IMR-90 (cell line): Measurements from ENCODE around the gene FRY. TPM values are rescaled to one million over a fixed set of nuclear protein-coding genes. Genes with fewer than 3 reads are reported as not detected.

ENCODE experiments used
- ATAC-seq: fragments of 200-7000 bp; cut with Tn5 transposase; 2 replicates; pipeline ENCODE4 v1.9.1; 2020; ENCODE audit warnings: low read depth, mild to moderate bottlenecking, moderate library complexity
- BruUV-seq: library from RNA; stranded (reverse); fragments of 400-500 nt; replicated peaks from 2 replicates; lab custom pipeline; 2021; lab: Mats Ljungman, UMichigan
- CTCF ChIA-PET: fragments of 300-600 bp; formaldehyde crosslinking; extraction: SDS; loops from one replicate; lab custom pipeline; 2021; ENCODE audit warnings: antibody characterized with exemption; lab: Yijun Ruan, JAX
- POLR2A ChIA-PET: fragments of 300-600 bp; sonication (Branson Sonifier 250); formaldehyde crosslinking; loops from one replicate; lab custom pipeline; 2022; ENCODE audit warnings: antibody characterized with exemption; ENCODE audit not compliant: unreplicated experiment; lab: Charles Lee
- DNase-seq: peaks from one replicate; pipeline ENCODE4 v3.0.0; 2013
- H2AFZ ChIP-seq: replicated peaks from 2 replicates; pipeline ENCODE3; 2013; ENCODE audit warnings: low read length, mild to moderate bottlenecking; ENCODE audit not compliant: poor library complexity
- H2AK5ac ChIP-seq: 2 replicates; pipeline ENCODE4 v1.6.1; 2013; ENCODE audit warnings: low read depth, low read length, inconsistent platforms
- H2AK9ac ChIP-seq: replicated peaks from 2 replicates; pipeline ENCODE3; 2013; ENCODE audit warnings: mild to moderate bottlenecking, low read depth, low read length, moderate library complexity; ENCODE audit not compliant: poor library complexity
- H2BK120ac ChIP-seq: 2 replicates; pipeline ENCODE4 v1.6.1; 2013; ENCODE audit warnings: low read depth, low read length, inconsistent platforms
- H2BK15ac ChIP-seq: 3 replicates; pipeline ENCODE4 v1.6.1; 2013; ENCODE audit warnings: low read depth, low read length, inconsistent platforms
- H2BK20ac ChIP-seq: 2 replicates; pipeline ENCODE4 v1.6.1; 2013; ENCODE audit warnings: low read depth, mild to moderate bottlenecking, inconsistent platforms, low read length, moderate library complexity
- H2BK5ac ChIP-seq: 2 replicates; pipeline ENCODE4 v1.6.1; 2013; ENCODE audit warnings: mild to moderate bottlenecking, low read depth, low read length, inconsistent platforms; ENCODE audit not compliant: poor library complexity, severe bottlenecking
- H3K14ac ChIP-seq: replicated peaks from 2 replicates; pipeline ENCODE4 v1.6.1; 2013; ENCODE audit warnings: low read depth, low read length, inconsistent platforms
- H3K18ac ChIP-seq: 2 replicates; pipeline ENCODE4 v1.6.1; 2013; ENCODE audit warnings: low read depth, low read length, control low read depth
- H3K23ac ChIP-seq: 2 replicates; pipeline ENCODE4 v1.6.1; 2013; ENCODE audit warnings: low read depth, low read length, inconsistent platforms
- H3K27ac ChIP-seq: 2 replicates; pipeline ENCODE4 v1.5.1; 2013; ENCODE audit warnings: mild to moderate bottlenecking, control low read depth, low read length; ENCODE audit not compliant: insufficient read depth
- H3K27me3 ChIP-seq: 2 replicates; pipeline ENCODE4 v1.6.1; 2013; ENCODE audit warnings: low read length; ENCODE audit not compliant: control insufficient read depth, insufficient read depth
- H3K36me3 ChIP-seq: 2 replicates; pipeline ENCODE4 v1.6.1; 2013; ENCODE audit warnings: low read length, mixed read lengths; ENCODE audit not compliant: control insufficient read depth, insufficient read depth
- H3K4ac ChIP-seq: 2 replicates; pipeline ENCODE4 v1.6.1; 2013; ENCODE audit warnings: low read depth, low read length, inconsistent platforms
- H3K4me1 ChIP-seq: 2 replicates; pipeline ENCODE4 v1.6.1; 2013; ENCODE audit warnings: low read length, mixed read lengths; ENCODE audit not compliant: control insufficient read depth, insufficient read depth
- H3K4me2 ChIP-seq: 2 replicates; pipeline ENCODE4 v1.6.1; 2013; ENCODE audit warnings: low read depth, mild to moderate bottlenecking, control low read depth, low read length, moderate library complexity
- H3K4me3 ChIP-seq: 2 replicates; pipeline ENCODE4 v1.5.1; 2013; ENCODE audit warnings: low read depth, mild to moderate bottlenecking, control low read depth, low read length, moderate library complexity; ENCODE audit not compliant: insufficient read depth
- H3K56ac ChIP-seq: 2 replicates; pipeline ENCODE4 v1.6.1; 2013; ENCODE audit warnings: low read length, inconsistent platforms; ENCODE audit not compliant: insufficient read depth; ENCODE audit errors: extremely low read depth
- H3K79me1 ChIP-seq, 2 experiments: 2 replicates each; pipeline ENCODE4 v1.6.1; 2013; ENCODE audit warnings: low read length in 2 of 2, inconsistent platforms in 1 of 2, low read depth in 1 of 2
- H3K9ac ChIP-seq: 2 replicates; pipeline ENCODE4 v1.6.1; 2013; ENCODE audit warnings: low read depth, low read length, control low read depth
- H3K9me1 ChIP-seq: 2 replicates; pipeline ENCODE4 v1.6.1; 2013; ENCODE audit warnings: low read length, inconsistent platforms; ENCODE audit not compliant: insufficient read depth
- H3K9me3 ChIP-seq: 2 replicates; pipeline ENCODE4 v1.6.1; 2013; ENCODE audit warnings: low read length; ENCODE audit not compliant: control insufficient read depth, insufficient read depth
- H4K20me1 ChIP-seq: 2 replicates; pipeline ENCODE4 v1.6.1; 2013; ENCODE audit warnings: low read length, inconsistent platforms; ENCODE audit not compliant: insufficient read depth
- H4K5ac ChIP-seq: 2 replicates; pipeline ENCODE4 v1.6.1; 2013; ENCODE audit warnings: mild to moderate bottlenecking, low read depth, low read length, control low read depth
- H4K8ac ChIP-seq, 2 experiments: 2 replicates each; pipeline ENCODE4 v1.6.1; 2013; ENCODE audit warnings: low read depth in 2 of 2, low read length in 2 of 2, control low read depth in 1 of 2, inconsistent platforms in 1 of 2
- H4K91ac ChIP-seq: 2 replicates; pipeline ENCODE4 v1.6.1; 2013; ENCODE audit warnings: low read depth, low read length, inconsistent platforms; ENCODE audit not compliant: insufficient read depth
- BHLHE40 ChIP-seq: fragments of 150-350 bp; IDR thresholded peaks from 2 replicates; pipeline ENCODE4 v1.6.1; 2016; ENCODE audit warnings: mild to moderate bottlenecking, low read depth, low read length
- CEBPB ChIP-seq: IDR thresholded peaks from 2 replicates; pipeline ENCODE4 v1.6.1; 2012; ENCODE audit warnings: low read depth, low read length, improper control_type of control experiment
- CHD1 ChIP-seq: IDR thresholded peaks from 2 replicates; pipeline ENCODE4 v1.6.1; 2012; ENCODE audit warnings: low read depth, low read length, improper control_type of control experiment
- FOS ChIP-seq: fragments of 150-350 bp; IDR thresholded peaks from 2 replicates; pipeline ENCODE4 v1.6.1; 2016; ENCODE audit warnings: low read depth, low read length
- MAFK ChIP-seq: IDR thresholded peaks from 2 replicates; pipeline ENCODE4 v1.6.1; 2012; ENCODE audit warnings: low read depth, low read length, improper control_type of control experiment
- MAZ ChIP-seq: IDR thresholded peaks from 2 replicates; pipeline ENCODE4 v1.6.1; 2012; ENCODE audit warnings: low read depth, mild to moderate bottlenecking, low read length, improper control_type of control experiment, moderate library complexity, borderline replicate concordance
- MXI1 ChIP-seq: IDR thresholded peaks from 2 replicates; pipeline ENCODE4 v1.6.1; 2012; ENCODE audit warnings: low read depth, mild to moderate bottlenecking, low read length, moderate library complexity, borderline replicate concordance
- NFE2L2 ChIP-seq: fragments of 150-350 bp; IDR thresholded peaks from 2 replicates; pipeline ENCODE4 v1.6.1; 2016; ENCODE audit warnings: low read depth, mild to moderate bottlenecking, low read length
- POLR2A ChIP-seq: IDR thresholded peaks from 2 replicates; pipeline ENCODE4 v1.6.1; 2012; ENCODE audit warnings: mild to moderate bottlenecking, low read depth, low read length
- RCOR1 ChIP-seq: IDR thresholded peaks from 2 replicates; pipeline ENCODE4 v1.6.1; 2012; ENCODE audit warnings: mild to moderate bottlenecking, low read length, improper control_type of control experiment; ENCODE audit not compliant: insufficient replicate concordance
- RFX5 ChIP-seq: IDR thresholded peaks from 2 replicates; pipeline ENCODE4 v1.8.0; 2012; ENCODE audit warnings: low read depth, mild to moderate bottlenecking, low read length, moderate library complexity
- SMC3 ChIP-seq: fragments of 150-350 bp; IDR thresholded peaks from 2 replicates; pipeline ENCODE4 v1.6.1; 2016; ENCODE audit warnings: low read depth, mild to moderate bottlenecking, antibody characterized with exemption, low read length, moderate library complexity
- WGBS, 2 experiments: methylation state at CpG; one replicate each; pipeline versions ENCODE4 v1.1.5 to v1.1.7; 2013; ENCODE audit warnings: missing lambda C conversion rate in 2 of 2; ENCODE audit not compliant: insufficient read length in 1 of 2; ENCODE audit errors: extremely low coverage in 2 of 2; 5-methylcytosine and 5-hydroxymethylcytosine counted together
- dilution Hi-C: fragments of 300-500 bp; cut with HindIII; formaldehyde crosslinking; loops from one replicate; pipeline ENCODE4 v1.14.3; 2018; ENCODE audit warnings: low sequenced_read_pairs; ENCODE audit not compliant: unreplicated experiment
- in situ Hi-C: fragments of 300-500 bp; cut with MboI; formaldehyde crosslinking; loops from 3 replicates; pipeline ENCODE4 v1.14.3; 2019; ENCODE audit warnings: low sequenced_read_pairs, inconsistent platforms, mixed read lengths
- intact Hi-C: fragments of 100-400 bp; cut with micrococcal nuclease; formaldehyde crosslinking; loops from 2 replicates; pipeline ENCODE4 v1.10.0; 2022
- polyA plus RNA-seq, 3 experiments: library from polyadenylated mRNA; depleted of rRNA; stranded (reverse); fragments of >200 nt; gene quantifications; 2 replicates each; pipeline ENCODE4 v1.2.3, GENCODE V29; 2012; ENCODE audit warnings: low replicate concordance in 1 of 3
- total RNA-seq: library from RNA; depleted of rRNA; stranded (reverse); fragments of >200 nt; gene quantifications from 2 replicates; pipeline ENCODE4 v1.2.3, GENCODE V29; 2012
- TF ChIP-seq, protein P1 (sequence below): fragments of 150-350 bp; IDR thresholded peaks from 2 replicates; pipeline ENCODE4 v1.6.1; 2017; ENCODE audit warnings: mild to moderate bottlenecking, antibody characterized with exemption, low read length, low read depth
- TF ChIP-seq, protein P2 (sequence below): fragments of 150-350 bp; IDR thresholded peaks from 2 replicates; pipeline ENCODE4 v1.6.1; 2016; ENCODE audit warnings: low read depth, mild to moderate bottlenecking, low read length, moderate library complexity, borderline replicate concordance
- TF ChIP-seq, protein P3 (sequence below): conservative IDR thresholded peaks from 2 replicates; pipeline ENCODE4 v1.5.1; 2012; ENCODE audit warnings: mild to moderate bottlenecking, low read depth, low read length, improper control_type of control experiment

FRY gene
- total and polyA plus RNA-seq, 2 of the 4 experiments (the other 2 are of a cell fraction) = 3.0 to 4.8 TPM

DNA sequence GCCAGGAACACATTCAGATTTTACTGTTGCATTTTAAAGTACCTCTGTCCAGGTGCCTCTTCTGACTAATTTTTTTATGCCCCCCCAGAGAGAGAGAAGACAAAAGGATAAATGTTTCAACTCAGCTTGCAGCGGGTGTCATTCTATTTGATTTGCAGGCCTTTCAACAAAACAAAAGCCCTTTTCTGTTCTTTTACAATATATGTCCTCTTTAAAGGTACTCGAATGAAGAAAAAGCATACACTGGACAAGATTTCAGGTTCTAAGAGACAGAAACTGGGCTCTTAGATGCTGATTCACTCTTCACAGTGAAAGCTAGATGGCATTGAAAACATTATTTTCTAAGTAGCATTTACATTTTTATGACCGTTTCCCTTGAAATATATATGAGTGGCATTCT lies 2.9 kb upstream of the FRY start:
- Histone ChIP-seq H3K9me3 (no peaks in the 10 kb centered on the region), H3K79me1 (peaks cover 0 to 11% of the 10 kb centered on the region in 2 experiments; a peak in 2 of 4 replicates), H3K36me3 (no peaks in the 10 kb centered on the region), H4K91ac (no peak overlapping the region), H3K9me1 (peaks cover 3% of the 10 kb centered on the region; the same call in 1 of the 2 replicates), H4K8ac (no peak overlapping the region), H3K27me3 (no peaks in the 10 kb centered on the region), H3K4me1 (peaks cover 2% of the 10 kb centered on the region; the same call in 1 of the 2 replicates), H2AK5ac (no peak overlapping the region), H4K5ac (no peak overlapping the region), H2BK5ac (no peak overlapping the region), H2AK9ac (no peak overlapping the region), H2BK20ac (no peak overlapping the region), H3K56ac (no peak overlapping the region), H3K23ac (no peak overlapping the region), H3K4me2 (no peak overlapping the region), H2BK15ac (no peak overlapping the region), H3K14ac (no peak overlapping the region), H3K9ac (no peak overlapping the region), H3K27ac (no peak overlapping the region), H2BK120ac (no peak overlapping the region), H3K4me3 (no peak overlapping the region), H3K4ac (no peak overlapping the region), H4K20me1 (0 out of 2 replicates have a peak, but pooled peaks cover 3% of the 10 kb centered on the region), H3K18ac (no peak overlapping the region), H2AFZ (no peak overlapping the region)
- no CpG with 5 or more reads among the region's 3 CpGs for WGBS, 2 experiments
- TF ChIP-seq CHD1 (no peak), NFE2L2 (no peak), MXI1 (no peak), MAFK (no peak), RCOR1 (no peak), BHLHE40 (no peak), MAZ (no peak), FOS (no peak), SMC3 (no peak), POLR2A (no peak), CEBPB (no peak), RFX5 (no peak)
- TF ChIP-seq, protein P1, sequence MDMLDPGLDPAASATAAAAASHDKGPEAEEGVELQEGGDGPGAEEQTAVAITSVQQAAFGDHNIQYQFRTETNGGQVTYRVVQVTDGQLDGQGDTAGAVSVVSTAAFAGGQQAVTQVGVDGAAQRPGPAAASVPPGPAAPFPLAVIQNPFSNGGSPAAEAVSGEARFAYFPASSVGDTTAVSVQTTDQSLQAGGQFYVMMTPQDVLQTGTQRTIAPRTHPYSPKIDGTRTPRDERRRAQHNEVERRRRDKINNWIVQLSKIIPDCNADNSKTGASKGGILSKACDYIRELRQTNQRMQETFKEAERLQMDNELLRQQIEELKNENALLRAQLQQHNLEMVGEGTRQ = no peak
- TF ChIP-seq, protein P2, sequence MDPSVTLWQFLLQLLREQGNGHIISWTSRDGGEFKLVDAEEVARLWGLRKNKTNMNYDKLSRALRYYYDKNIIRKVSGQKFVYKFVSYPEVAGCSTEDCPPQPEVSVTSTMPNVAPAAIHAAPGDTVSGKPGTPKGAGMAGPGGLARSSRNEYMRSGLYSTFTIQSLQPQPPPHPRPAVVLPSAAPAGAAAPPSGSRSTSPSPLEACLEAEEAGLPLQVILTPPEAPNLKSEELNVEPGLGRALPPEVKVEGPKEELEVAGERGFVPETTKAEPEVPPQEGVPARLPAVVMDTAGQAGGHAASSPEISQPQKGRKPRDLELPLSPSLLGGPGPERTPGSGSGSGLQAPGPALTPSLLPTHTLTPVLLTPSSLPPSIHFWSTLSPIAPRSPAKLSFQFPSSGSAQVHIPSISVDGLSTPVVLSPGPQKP = no peak
- TF ChIP-seq, protein P3, sequence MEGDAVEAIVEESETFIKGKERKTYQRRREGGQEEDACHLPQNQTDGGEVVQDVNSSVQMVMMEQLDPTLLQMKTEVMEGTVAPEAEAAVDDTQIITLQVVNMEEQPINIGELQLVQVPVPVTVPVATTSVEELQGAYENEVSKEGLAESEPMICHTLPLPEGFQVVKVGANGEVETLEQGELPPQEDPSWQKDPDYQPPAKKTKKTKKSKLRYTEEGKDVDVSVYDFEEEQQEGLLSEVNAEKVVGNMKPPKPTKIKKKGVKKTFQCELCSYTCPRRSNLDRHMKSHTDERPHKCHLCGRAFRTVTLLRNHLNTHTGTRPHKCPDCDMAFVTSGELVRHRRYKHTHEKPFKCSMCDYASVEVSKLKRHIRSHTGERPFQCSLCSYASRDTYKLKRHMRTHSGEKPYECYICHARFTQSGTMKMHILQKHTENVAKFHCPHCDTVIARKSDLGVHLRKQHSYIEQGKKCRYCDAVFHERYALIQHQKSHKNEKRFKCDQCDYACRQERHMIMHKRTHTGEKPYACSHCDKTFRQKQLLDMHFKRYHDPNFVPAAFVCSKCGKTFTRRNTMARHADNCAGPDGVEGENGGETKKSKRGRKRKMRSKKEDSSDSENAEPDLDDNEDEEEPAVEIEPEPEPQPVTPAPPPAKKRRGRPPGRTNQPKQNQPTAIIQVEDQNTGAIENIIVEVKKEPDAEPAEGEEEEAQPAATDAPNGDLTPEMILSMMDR = no peak
- CTCF ChIA-PET = no interaction called here
- no TSS peak for BruUV-seq
- DNase-seq (no peak), ATAC-seq (no peak)
- in situ Hi-C loops (loop anchor here (10.0 kb wide), 1 partner anchor 546 kb away; no protein-coding TSS in a partner anchor), dilution Hi-C loops (no loop called here), intact Hi-C loops (no loop called here)
- POLR2A ChIA-PET = no interaction called here
